HepG2 (cell line): Measurements from ENCODE around the gene TOMM40L. TPM values are rescaled to one million over a fixed set of nuclear protein-coding genes. Genes with fewer than 3 reads are reported as not detected.

Experiments used
- ATF7-NPFF ChIP-seq: sonication (generic); formaldehyde crosslinking; IDR thresholded peaks from 2 replicates; pipeline ENCODE4 v1.8.1; 2023; ENCODE audit warnings: mild to moderate bottlenecking, low read depth, missing genetic modification reagents, moderate library complexity
- CEBPG ChIP-seq: IDR thresholded peaks from 2 replicates; pipeline ENCODE4 v1.6.1; 2016
- NCOA1 ChIP-seq: sonication (generic); formaldehyde crosslinking; IDR thresholded peaks from 2 replicates; pipeline ENCODE4 v1.9.0; 2021; ENCODE audit warnings: missing genetic modification reagents
- NFAT5 ChIP-seq: sonication (generic); formaldehyde crosslinking; IDR thresholded peaks from 2 replicates; pipeline ENCODE4 v1.4.0; 2020; ENCODE audit warnings: missing genetic modification reagents
- NFIC ChIP-seq: IDR thresholded peaks from 2 replicates; pipeline ENCODE4 v1.6.1; 2012; ENCODE audit warnings: mild to moderate bottlenecking, low read length, inconsistent platforms
- NFRKB ChIP-seq: fragments of 450-650 bp; IDR thresholded peaks from 2 replicates; pipeline ENCODE4 v1.6.1; 2017
- RBM39 ChIP-seq: fragments of 200-400 bp; formaldehyde crosslinking; IDR thresholded peaks from one replicate; pipeline ENCODE4 v1.6.1; 2018; ENCODE audit warnings: antibody characterized with exemption, mild to moderate bottlenecking, low read depth, low read length; ENCODE audit not compliant: poor library complexity, severe bottlenecking
- REST ChIP-seq, 2 experiments: IDR thresholded peaks; 2 replicates each; pipeline ENCODE4 v1.6.1; 2011 to 2012; ENCODE audit warnings: low read length in 2 of 2, borderline replicate concordance in 1 of 2, low read depth in 1 of 2, mild to moderate bottlenecking in 1 of 2, moderate library complexity in 1 of 2
- SNAI1 ChIP-seq: sonication (generic); formaldehyde crosslinking; IDR thresholded peaks from 2 replicates; pipeline ENCODE4 v1.5.0; 2020; ENCODE audit warnings: mild to moderate bottlenecking, missing genetic modification reagents, borderline replicate concordance
- ZBTB7B ChIP-seq: sonication (generic); formaldehyde crosslinking; IDR thresholded peaks from 2 replicates; pipeline ENCODE4 v1.4.0; 2020; ENCODE audit warnings: missing genetic modification reagents
- ZFP90 ChIP-seq: sonication (generic); formaldehyde crosslinking; IDR thresholded peaks from 2 replicates; pipeline ENCODE4 v1.8.0; 2022; ENCODE audit warnings: missing genetic modification reagents, mild to moderate bottlenecking, inconsistent platforms, borderline replicate concordance
- ZIK1 ChIP-seq: sonication (generic); formaldehyde crosslinking; IDR thresholded peaks from 2 replicates; pipeline ENCODE4 v1.5.0; 2020; ENCODE audit warnings: mild to moderate bottlenecking, low read depth, missing genetic modification reagents, borderline replicate concordance
- ZNF235 ChIP-seq: sonication (generic); formaldehyde crosslinking; IDR thresholded peaks from 2 replicates; pipeline ENCODE4 v1.8.1; 2023; ENCODE audit warnings: mild to moderate bottlenecking, missing genetic modification reagents, borderline replicate concordance
- polyA plus RNA-seq, 8 experiments: library from polyadenylated mRNA; depleted of rRNA in 3 of 8; stranded (reverse) in 7 of 8; unstranded in 1 of 8; fragments of >200 nt; fragmentation: Illumina TruSeq in 4 of 8; extraction: Trizol in 4 of 8; gene quantifications; 2 replicates each; pipeline versions ENCODE4 v1.2.1 to v1.2.3, GENCODE V29; 2011 to 2016; ENCODE audit warnings: low read depth in 4 of 8, missing spikeins in 1 of 8, mixed read lengths in 1 of 8; ENCODE audit not compliant: insufficient read depth in 1 of 8
- total RNA-seq, 5 experiments: library from RNA; depleted of rRNA; stranded (reverse); fragments of >200 nt; fragmentation: Illumina TruSeq; extraction: Trizol; gene quantifications; 2 replicates each; pipeline ENCODE4 v1.2.3, GENCODE V29; 2016; ENCODE audit warnings: low read depth in 1 of 5
- TF ChIP-seq, protein P1 (sequence below): sonication (generic); formaldehyde crosslinking; conservative IDR thresholded peaks from 2 replicates; pipeline ENCODE4 v1.4.0; 2020; ENCODE audit warnings: mild to moderate bottlenecking, missing genetic modification reagents, moderate library complexity

The TOMM40L gene
- total and polyA plus RNA-seq, 2 of the 13 experiments (the other 11 are each of a cell fraction or from before 2014, with no cell fraction given), result 14.1 to 26.2 TPM

- TF ChIP-seq, protein P1, sequence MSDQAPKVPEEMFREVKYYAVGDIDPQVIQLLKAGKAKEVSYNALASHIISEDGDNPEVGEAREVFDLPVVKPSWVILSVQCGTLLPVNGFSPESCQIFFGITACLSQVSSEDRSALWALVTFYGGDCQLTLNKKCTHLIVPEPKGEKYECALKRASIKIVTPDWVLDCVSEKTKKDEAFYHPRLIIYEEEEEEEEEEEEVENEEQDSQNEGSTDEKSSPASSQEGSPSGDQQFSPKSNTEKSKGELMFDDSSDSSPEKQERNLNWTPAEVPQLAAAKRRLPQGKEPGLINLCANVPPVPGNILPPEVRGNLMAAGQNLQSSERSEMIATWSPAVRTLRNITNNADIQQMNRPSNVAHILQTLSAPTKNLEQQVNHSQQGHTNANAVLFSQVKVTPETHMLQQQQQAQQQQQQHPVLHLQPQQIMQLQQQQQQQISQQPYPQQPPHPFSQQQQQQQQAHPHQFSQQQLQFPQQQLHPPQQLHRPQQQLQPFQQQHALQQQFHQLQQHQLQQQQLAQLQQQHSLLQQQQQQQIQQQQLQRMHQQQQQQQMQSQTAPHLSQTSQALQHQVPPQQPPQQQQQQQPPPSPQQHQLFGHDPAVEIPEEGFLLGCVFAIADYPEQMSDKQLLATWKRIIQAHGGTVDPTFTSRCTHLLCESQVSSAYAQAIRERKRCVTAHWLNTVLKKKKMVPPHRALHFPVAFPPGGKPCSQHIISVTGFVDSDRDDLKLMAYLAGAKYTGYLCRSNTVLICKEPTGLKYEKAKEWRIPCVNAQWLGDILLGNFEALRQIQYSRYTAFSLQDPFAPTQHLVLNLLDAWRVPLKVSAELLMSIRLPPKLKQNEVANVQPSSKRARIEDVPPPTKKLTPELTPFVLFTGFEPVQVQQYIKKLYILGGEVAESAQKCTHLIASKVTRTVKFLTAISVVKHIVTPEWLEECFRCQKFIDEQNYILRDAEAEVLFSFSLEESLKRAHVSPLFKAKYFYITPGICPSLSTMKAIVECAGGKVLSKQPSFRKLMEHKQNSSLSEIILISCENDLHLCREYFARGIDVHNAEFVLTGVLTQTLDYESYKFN, result no peak
- no peak for TF ChIP-seq NFRKB
- TF ChIP-seq REST (IDR thresholded peaks at IDR 0.05; ENCODE audit: borderline replicate concordance in 1 of 2, low read depth in 1 of 2, low read length in 2 of 2), result no peak
- TF ChIP-seq NCOA1 (CRISPR knock-in tag), result no peak
- TF ChIP-seq ZNF235 (CRISPR knock-in tag), result no peak
- TF ChIP-seq NFIC, result no peak
- no peak for TF ChIP-seq ZIK1 (CRISPR knock-in tag)
- TF ChIP-seq SNAI1, result 0 out of 2 replicates have a peak, but pooled peaks have one; percentile 12
- TF ChIP-seq ZBTB7B (CRISPR knock-in tag), result no peak
- TF ChIP-seq ZFP90 (CRISPR knock-in tag), result 0 out of 2 replicates have a peak, but pooled peaks have one; percentile 37
- no peak for TF ChIP-seq ATF7-NPFF (CRISPR knock-in tag)
- TF ChIP-seq NFAT5 (CRISPR knock-in tag), result no peak
- TF ChIP-seq CEBPG (CRISPR knock-in tag), result no peak
- TF ChIP-seq RBM39, result no peak
Measured at GRCh38 chr1:161226320-161226711, 456 bp downstream of the TOMM40L start (continued).
